B cell (primary cell): ENCODE results near the gene ZNF277. TPM values are rescaled to one million over a fixed set of nuclear protein-coding genes. Genes with fewer than 3 reads are reported as not detected.

Experiments
- ATAC-seq: fragments of 200-7000 bp; cut with Tn5 transposase; one replicate; pipeline ENCODE4 v1.10.0; 2021; ENCODE audit warnings: low read depth, mild to moderate bottlenecking, moderate number of reproducible peaks, moderate library complexity
- CTCF ChIA-PET: fragments of 350-600 bp; sonication (Branson Sonifier 250); formaldehyde crosslinking; loops from one replicate; lab custom pipeline; 2021; ENCODE audit warnings: antibody characterized with exemption, inconsistent platforms; lab: Charles Lee
- POLR2A ChIA-PET: fragments of 350-600 bp; sonication (Branson Sonifier 250); formaldehyde crosslinking; loops from one replicate; lab custom pipeline; 2021; ENCODE audit warnings: antibody characterized with exemption; lab: Charles Lee
- DNase-seq: peaks from one replicate; pipeline ENCODE4 v3.0.0; 2013
- H2AFZ ChIP-seq: 2 replicates; pipeline ENCODE4 v1.6.1; 2012; ENCODE audit warnings: mild to moderate bottlenecking, low read depth, low read length; ENCODE audit not compliant: insufficient read depth, poor library complexity, severe bottlenecking
- H3K27ac ChIP-seq, 2 donors: 1 replicate in 1 of 2; 2 replicates in 1 of 2; pipeline ENCODE4 v1.5.1; 2012 to 2013; ENCODE audit warnings: low read length in 2 of 2, mild to moderate bottlenecking in 2 of 2, moderate library complexity in 1 of 2
- H3K27me3 ChIP-seq, 4 experiments: fragments of 200-600 bp in 1 of 4; sonication (generic) in 1 of 4; replicated peaks in 1 of 4; 1 replicate in 2 of 4; 2 replicates in 2 of 4; pipeline versions ENCODE4 v1.6.1 to v1.7.0; 2013 to 2016; ENCODE audit warnings: low read length in 3 of 4, mild to moderate bottlenecking in 2 of 4, mixed read lengths in 1 of 4, moderate library complexity in 1 of 4; ENCODE audit not compliant: insufficient read depth in 4 of 4, control insufficient read depth in 3 of 4; ENCODE audit errors: control extremely low read depth in 1 of 4
- H3K36me3 ChIP-seq, 2 experiments: replicated peaks in 1 of 2; 1 replicate in 1 of 2; 2 replicates in 1 of 2; pipeline versions ENCODE4 v1.6.1 to v1.7.1; 2013; ENCODE audit warnings: low read length in 1 of 2; ENCODE audit not compliant: insufficient read depth in 2 of 2, control insufficient read depth in 1 of 2; ENCODE audit errors: control extremely low read depth in 1 of 2, extremely low read depth in 1 of 2
- H3K4me1 ChIP-seq, 2 donors: fragments of 200-600 bp in 1 of 2; sonication (generic) in 1 of 2; 1 replicate in 1 of 2; 2 replicates in 1 of 2; pipeline versions ENCODE4 v1.5.1 to v1.6.1; 2013 to 2017; ENCODE audit warnings: low read length in 2 of 2; ENCODE audit not compliant: control insufficient read depth in 2 of 2, insufficient read depth in 2 of 2
- H3K4me2 ChIP-seq: replicated peaks from 2 replicates; pipeline ENCODE3; 2012; ENCODE audit warnings: mild to moderate bottlenecking, low read depth, low read length; ENCODE audit not compliant: poor library complexity, severe bottlenecking
- H3K4me3 ChIP-seq, 5 experiments: fragments of 200-600 bp in 1 of 5; sonication (generic) in 1 of 5; 1 replicate in 3 of 5; 2 replicates in 2 of 5; pipeline versions ENCODE4 v1.5.1 to v1.7.0; 2011 to 2016; ENCODE audit warnings: low read length in 4 of 5, mild to moderate bottlenecking in 4 of 5, low read depth in 2 of 5, control low read depth in 1 of 5, moderate library complexity in 1 of 5; ENCODE audit not compliant: insufficient read depth in 1 of 5; ENCODE audit errors: control extremely low read depth in 1 of 5, extremely low read depth in 1 of 5
- H3K79me2 ChIP-seq: fragments of 200-600 bp; sonication (generic); one replicate; pipeline ENCODE4 v1.6.0; 2016; ENCODE audit warnings: low read length; ENCODE audit not compliant: control insufficient read depth, insufficient read depth
- H3K9ac ChIP-seq: fragments of 200-600 bp; sonication (generic); 2 replicates; pipeline ENCODE4 v1.6.1; 2017; ENCODE audit warnings: mild to moderate bottlenecking, low read length, moderate library complexity
- H3K9me3 ChIP-seq, 3 donors: one replicate each; pipeline versions ENCODE4 v1.6.1 to v1.7.1; 2013; ENCODE audit warnings: low read length in 2 of 3; ENCODE audit not compliant: control insufficient read depth in 2 of 3, insufficient read depth in 1 of 3; ENCODE audit errors: control extremely low read depth in 1 of 3
- H4K20me1 ChIP-seq: 2 replicates; pipeline ENCODE4 v1.6.0; 2012; ENCODE audit warnings: mild to moderate bottlenecking, low read length; ENCODE audit not compliant: insufficient read depth, control insufficient read depth, poor library complexity, severe bottlenecking
- H3K27ac Mint-ChIP-seq: one replicate; pipeline ENCODE4 v1.8.0; 2021; ENCODE audit warnings: mixed read lengths
- H3K27me3 Mint-ChIP-seq: one replicate; pipeline ENCODE4 v1.8.0; 2021; ENCODE audit warnings: mixed read lengths
- H3K4me1 Mint-ChIP-seq: one replicate; pipeline ENCODE4 v1.8.0; 2021; ENCODE audit warnings: mixed read lengths
- H3K4me3 Mint-ChIP-seq: one replicate; pipeline ENCODE4 v1.8.0; 2021; ENCODE audit warnings: mixed read lengths
- H3K9me3 Mint-ChIP-seq: one replicate; pipeline ENCODE4 v1.8.0; 2022; ENCODE audit warnings: mixed read lengths; ENCODE audit not compliant: insufficient read depth
- EZH2 ChIP-seq: IDR thresholded peaks from 2 replicates; pipeline ENCODE4 v1.6.1; 2012; ENCODE audit warnings: borderline replicate concordance, low read depth, mild to moderate bottlenecking, moderate library complexity, low read length; ENCODE audit not compliant: insufficient read depth, poor library complexity, severe bottlenecking
- WGBS: methylation state at CpG from one replicate; pipeline ENCODE4 v1.1.5; 2013; ENCODE audit warnings: missing lambda C conversion rate; ENCODE audit not compliant: insufficient coverage; 5-methylcytosine and 5-hydroxymethylcytosine counted together
- intact Hi-C: fragments of 100-400 bp; cut with micrococcal nuclease; formaldehyde crosslinking; loops from one replicate; pipeline ENCODE4 v1.10.0; 2022
- polyA plus RNA-seq: library from polyadenylated mRNA; depleted of rRNA; stranded (reverse); fragments of >200 nt; gene quantifications from 2 replicates; pipeline ENCODE4 v1.2.3, GENCODE V29; 2012
- total RNA-seq, 2 donors: library from RNA; stranded (reverse); fragments of 120-200 nt in 1 of 2; gene quantifications; 1 replicate in 1 of 2; 2 replicates in 1 of 2; pipeline versions ENCODE4 v1.2.3 to v1.2.4, GENCODE V29; 2013 to 2022
- TF ChIP-seq, protein P1 (sequence below): fragments of 200-600 bp; IDR thresholded peaks from one replicate; pipeline ENCODE4 v1.8.0; 2022; ENCODE audit warnings: antibody characterized with exemption, mild to moderate bottlenecking

The ZNF277 gene
- total and polyA plus RNA-seq, 2 donors (not counting 1 experiment from before 2014, with no cell fraction given): 9.5 to 18.6 TPM

DNA sequence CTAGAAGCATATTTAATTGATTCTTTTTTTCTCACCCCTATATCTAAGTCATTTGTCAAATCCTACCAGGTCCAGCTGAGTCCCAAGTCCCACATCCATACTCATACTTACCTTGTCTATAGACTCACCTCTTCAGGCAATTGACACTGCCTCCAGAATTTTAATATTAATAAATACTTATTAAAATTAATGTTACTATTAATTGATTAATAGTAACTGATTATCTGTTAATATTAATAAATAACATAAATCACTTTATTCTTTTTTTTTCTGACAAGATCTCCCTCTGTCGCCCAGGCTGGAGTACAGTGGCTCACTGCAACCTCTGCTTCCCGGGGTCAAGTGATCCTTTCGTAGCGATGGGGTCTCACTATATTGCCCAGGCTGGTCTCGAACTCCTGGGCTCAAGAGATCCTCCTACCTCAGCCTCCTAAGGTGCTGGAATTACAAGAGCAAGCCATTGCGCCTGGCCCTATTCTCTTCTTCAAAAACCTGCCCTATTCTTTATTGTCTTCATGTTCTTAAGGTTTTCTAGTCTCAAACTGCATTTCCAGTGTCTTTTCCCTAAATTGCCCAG lies 94.4 kb downstream of the ZNF277 start:
- H3K9ac ChIP-seq: no peak overlapping the region
- no peak for DNase-seq
- no peaks in the 10 kb centered on the region for H3K4me1 ChIP-seq
- no peaks in the 10 kb centered on the region for H3K79me2 ChIP-seq
- H3K27me3 Mint-ChIP-seq: no peaks in the 10 kb centered on the region
- no peak overlapping the region for H3K4me3 ChIP-seq
- no peaks in the 10 kb centered on the region for H3K9me3 ChIP-seq
- H3K27ac Mint-ChIP-seq: no peak overlapping the region
- H3K36me3 ChIP-seq: peaks cover 0 to 7% of the 10 kb centered on the region in 2 experiments
- H3K27me3 ChIP-seq: no peaks in the 10 kb centered on the region
- CTCF ChIA-PET: no interaction called here
- WGBS: 96% methylated on average over 5 of the region's 6 CpGs
- TF ChIP-seq, protein P1, sequence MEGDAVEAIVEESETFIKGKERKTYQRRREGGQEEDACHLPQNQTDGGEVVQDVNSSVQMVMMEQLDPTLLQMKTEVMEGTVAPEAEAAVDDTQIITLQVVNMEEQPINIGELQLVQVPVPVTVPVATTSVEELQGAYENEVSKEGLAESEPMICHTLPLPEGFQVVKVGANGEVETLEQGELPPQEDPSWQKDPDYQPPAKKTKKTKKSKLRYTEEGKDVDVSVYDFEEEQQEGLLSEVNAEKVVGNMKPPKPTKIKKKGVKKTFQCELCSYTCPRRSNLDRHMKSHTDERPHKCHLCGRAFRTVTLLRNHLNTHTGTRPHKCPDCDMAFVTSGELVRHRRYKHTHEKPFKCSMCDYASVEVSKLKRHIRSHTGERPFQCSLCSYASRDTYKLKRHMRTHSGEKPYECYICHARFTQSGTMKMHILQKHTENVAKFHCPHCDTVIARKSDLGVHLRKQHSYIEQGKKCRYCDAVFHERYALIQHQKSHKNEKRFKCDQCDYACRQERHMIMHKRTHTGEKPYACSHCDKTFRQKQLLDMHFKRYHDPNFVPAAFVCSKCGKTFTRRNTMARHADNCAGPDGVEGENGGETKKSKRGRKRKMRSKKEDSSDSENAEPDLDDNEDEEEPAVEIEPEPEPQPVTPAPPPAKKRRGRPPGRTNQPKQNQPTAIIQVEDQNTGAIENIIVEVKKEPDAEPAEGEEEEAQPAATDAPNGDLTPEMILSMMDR: no peak
- no peak for TF ChIP-seq EZH2
- no peak overlapping the region for H3K4me3 Mint-ChIP-seq
- intact Hi-C loops: no loop called here
- no peak overlapping the region for H3K4me2 ChIP-seq
- POLR2A ChIA-PET: no interaction called here
- no peaks in the 10 kb centered on the region for H4K20me1 ChIP-seq
- H2AFZ ChIP-seq: no peak overlapping the region
- H3K9me3 Mint-ChIP-seq: no peaks in the 10 kb centered on the region
- peaks cover 4% of the 10 kb centered on the region for H3K4me1 Mint-ChIP-seq
- H3K27ac ChIP-seq: no peak overlapping the region
- no peak for ATAC-seq

DNA sequence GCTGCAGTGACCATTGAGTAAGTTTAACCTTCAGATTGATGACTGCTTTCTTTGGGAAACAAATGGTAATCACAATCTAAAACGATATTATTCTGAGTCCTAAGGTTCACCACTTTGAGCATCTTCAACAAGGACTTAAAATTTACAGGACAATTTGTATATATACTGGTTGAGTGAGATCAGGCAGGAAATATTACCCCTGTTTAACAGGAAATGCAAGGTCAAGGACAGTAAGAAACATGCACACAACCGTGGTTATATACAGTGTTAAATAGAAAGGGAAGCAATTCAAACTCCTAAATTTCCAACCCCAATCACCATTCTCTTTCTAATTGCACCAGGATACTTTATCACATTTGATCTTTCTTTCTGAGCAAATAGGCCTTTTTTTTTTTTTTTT lies 96.1 kb downstream of the ZNF277 start:
- peaks cover 0 to 10% of the 10 kb centered on the region in 2 experiments for H3K36me3 ChIP-seq
- no CpG with 5 or more reads among the region's 2 CpGs for WGBS
- Mint-ChIP-seq H3K27ac (no peak overlapping the region), H3K4me3 (no peak overlapping the region), H3K4me1 (peaks cover 4% of the 10 kb centered on the region), H3K27me3 (no peaks in the 10 kb centered on the region), H3K9me3 (no peaks in the 10 kb centered on the region)
- peak overlapping the region; percentile 5 for H3K9ac ChIP-seq
- intact Hi-C loops: no loop called here
- ATAC-seq: no peak
- H3K4me1 ChIP-seq: no peaks in the 10 kb centered on the region
- ChIA-PET CTCF (no interaction called here), POLR2A (no interaction called here)
- no peak overlapping the region for H2AFZ ChIP-seq
- DNase-seq: no peak
- H4K20me1 ChIP-seq: no peaks in the 10 kb centered on the region
- no peak overlapping the region for H3K4me3 ChIP-seq
- no peaks in the 10 kb centered on the region for H3K9me3 ChIP-seq
- H3K27ac ChIP-seq: no peak overlapping the region
- H3K79me2 ChIP-seq: no peaks in the 10 kb centered on the region
- H3K27me3 ChIP-seq: no peaks in the 10 kb centered on the region
- TF ChIP-seq, protein P1: no peak
- TF ChIP-seq EZH2: no peak
- no peak overlapping the region for H3K4me2 ChIP-seq
